NCI-H2107 treated with DMSO at 0.1 percent for 48 hours (cell line): ENCODE data around the gene OSBPL6.
"Not testable (repeated sequence)": the region's sequence is repeated elsewhere in the genome, so short reads cannot be mapped to it uniquely, and the experiment has no call there.

ENCODE experiments used
- DNase-seq: peaks from one replicate; lab custom pipeline; 2025; ENCODE audit not compliant: unreplicated experiment; lab: John Stamatoyannopoulos, UW

Gene OSBPL6

GRCh38 chr2:178394859-178395258, 200.5 kb downstream of the OSBPL6 start:
- DNase-seq = no peak

GRCh38 chr2:178395295-178395694, 201.0 kb downstream of the OSBPL6 start:
- no peak for DNase-seq

- no peak for DNase-seq
Measured at GRCh38 chr2:178395941-178396570, 201.7 kb downstream of the OSBPL6 start.

GRCh38 chr2:178397002-178397605, 202.8 kb downstream of the OSBPL6 start:
- peak; percentile 58 for DNase-seq

GRCh38 chr2:178401994-178402437, 207.7 kb downstream of the OSBPL6 start:
- no peak for DNase-seq

GRCh38 chr2:178403671-178404306, 209.5 kb downstream of the OSBPL6 start:
- DNase-seq = no peak

GRCh38 chr2:178404368-178404767, 210.1 kb downstream of the OSBPL6 start:
- no peak for DNase-seq

GRCh38 chr2:178409261-178409660, 214.9 kb downstream of the OSBPL6 start:
- DNase-seq = no peak

- DNase-seq = no peak
Measured at GRCh38 chr2:178412047-178412446, 217.7 kb downstream of the OSBPL6 start.

- not testable (repeated sequence) for DNase-seq
Measured at GRCh38 chr2:178412453-178412852, 218.1 kb downstream of the OSBPL6 start.

GRCh38 chr2:178413472-178414265, 219.4 kb downstream of the OSBPL6 start:
- peak; percentile 68 for DNase-seq

- DNase-seq = peak; percentile 96
Measured at GRCh38 chr2:178414266-178415247, 220.2 kb downstream of the OSBPL6 start.

GRCh38 chr2:178415979-178416378, 221.7 kb downstream of the OSBPL6 start:
- DNase-seq = no peak

GRCh38 chr2:178417916-178418315, 223.6 kb downstream of the OSBPL6 start:
- DNase-seq = no peak

- DNase-seq = no peak
Measured at GRCh38 chr2:178418426-178418825, 224.1 kb downstream of the OSBPL6 start.

GRCh38 chr2:178419123-178419522, 224.8 kb downstream of the OSBPL6 start:
- DNase-seq = peak; percentile 18

GRCh38 chr2:178420463-178420999, 226.2 kb downstream of the OSBPL6 start:
- no peak for DNase-seq

- DNase-seq = no peak
Measured at GRCh38 chr2:178422097-178422496, 227.8 kb downstream of the OSBPL6 start.

GRCh38 chr2:178423746-178424145, 229.4 kb downstream of the OSBPL6 start:
- DNase-seq = not testable (repeated sequence)

- DNase-seq = no peak
Measured at GRCh38 chr2:178425255-178425827, 231.0 kb downstream of the OSBPL6 start.
